Ramos (cell line): ENCODE data around the gene SLC18B1.

ENCODE experiments used
- in situ Hi-C: fragments of 300-500 bp; cut with MboI; formaldehyde crosslinking; loops from one replicate; pipeline ENCODE4 v1.14.3; 2022; ENCODE audit warnings: low sequenced_read_pairs; ENCODE audit not compliant: unreplicated experiment

SLC18B1 gene

GRCh38 chr6:132797951-132798868 lies at the start of gene SLC18B1:
Gene SLC18B1, minus strand, starts transcription at chr6:132798637. Its CDS starts 181 bp downstream, at chr6:132798456.
- in situ Hi-C loops, result no loop called here

GRCh38 chr6:132843316-132844035 lies 45.0 kb upstream of the SLC18B1 start:
- in situ Hi-C loops, result no loop called here

- in situ Hi-C loops, result no loop called here
Observed at GRCh38 chr6:132841966-132842365, 43.5 kb upstream of the SLC18B1 start.

- in situ Hi-C loops, result no loop called here
Observed at GRCh38 chr6:132832891-132833290, 34.5 kb upstream of the SLC18B1 start.

GRCh38 chr6:132830334-132830751 lies 31.9 kb upstream of the SLC18B1 start:
- in situ Hi-C loops, result no loop called here

- in situ Hi-C loops, result loop anchor here (25.0 kb wide), 1 partner anchor 309 kb away; the partner anchor contains the start of gene STX7
Observed at GRCh38 chr6:132820629-132821381, 22.4 kb upstream of the SLC18B1 start.

GRCh38 chr6:132819405-132820161 lies 21.1 kb upstream of the SLC18B1 start:
- in situ Hi-C loops, result loop anchor here (25.0 kb wide), 1 partner anchor 307 kb away; the partner anchor contains the start of gene STX7

GRCh38 chr6:132818404-132819359 lies 20.2 kb upstream of the SLC18B1 start:
- in situ Hi-C loops, result loop anchor here (25.0 kb wide), 1 partner anchor 306 kb away; the partner anchor contains the start of gene STX7

GRCh38 chr6:132817554-132818403 lies 19.3 kb upstream of the SLC18B1 start:
- in situ Hi-C loops, result loop anchor here (25.0 kb wide), 1 partner anchor 305 kb away; the partner anchor contains the start of gene STX7

- in situ Hi-C loops, result loop anchor here (25.0 kb wide), 1 partner anchor 304 kb away; the partner anchor contains the start of gene STX7
Observed at GRCh38 chr6:132816660-132817059, 18.2 kb upstream of the SLC18B1 start.

- in situ Hi-C loops, result loop anchor here (25.0 kb wide), 1 partner anchor 303 kb away; the partner anchor contains the start of gene STX7
Observed at GRCh38 chr6:132814716-132815570, 16.5 kb upstream of the SLC18B1 start.

GRCh38 chr6:132813173-132813856 lies 14.9 kb upstream of the SLC18B1 start:
- in situ Hi-C loops, result loop anchor here (25.0 kb wide), 1 partner anchor 301 kb away; the partner anchor contains the start of gene STX7

GRCh38 chr6:132812756-132813172 lies 14.3 kb upstream of the SLC18B1 start:
- in situ Hi-C loops, result loop anchor here (25.0 kb wide), 1 partner anchor 300 kb away; the partner anchor contains the start of gene STX7

- in situ Hi-C loops, result loop anchor here (25.0 kb wide), 1 partner anchor 300 kb away; the partner anchor contains the start of gene STX7
Observed at GRCh38 chr6:132812255-132812732, 13.9 kb upstream of the SLC18B1 start.

GRCh38 chr6:132811276-132811675 lies 12.8 kb upstream of the SLC18B1 start:
- in situ Hi-C loops, result loop anchor here (25.0 kb wide), 1 partner anchor 299 kb away; the partner anchor contains the start of gene STX7
